Measurements from ENCODE around the gene MRTFA. TPM values are rescaled to one million over a fixed set of nuclear protein-coding genes. Genes with fewer than 3 reads are reported as not detected.

The MRTFA gene
- total RNA-seq, 4 donors from 2014 or later: 32.6 to 173 (median 76.1) TPM

DNA sequence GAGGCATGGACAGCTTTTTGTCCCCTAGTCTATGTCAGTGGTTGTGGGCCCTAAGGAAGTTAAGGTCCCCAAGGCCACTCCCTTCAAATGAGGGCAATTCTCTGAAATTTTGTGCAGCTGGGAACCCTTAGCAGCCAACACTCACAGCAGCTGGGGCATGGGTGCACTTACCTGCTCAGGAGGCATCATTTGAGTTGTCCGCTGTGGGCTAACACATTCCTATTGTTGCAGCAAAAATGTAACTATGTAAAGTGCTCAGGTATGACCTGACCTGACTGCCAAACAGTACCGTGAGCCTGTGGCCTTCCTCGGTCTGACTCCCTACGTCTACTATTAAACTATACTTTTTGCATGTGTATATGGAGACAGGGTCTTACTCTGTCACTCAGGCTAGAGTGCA lies 5.8 kb upstream of the MRTFA start:
- TF ChIP-seq POLR2A (IDR thresholded peaks at IDR 0.05): no peak
- TF ChIP-seq, protein P1, sequence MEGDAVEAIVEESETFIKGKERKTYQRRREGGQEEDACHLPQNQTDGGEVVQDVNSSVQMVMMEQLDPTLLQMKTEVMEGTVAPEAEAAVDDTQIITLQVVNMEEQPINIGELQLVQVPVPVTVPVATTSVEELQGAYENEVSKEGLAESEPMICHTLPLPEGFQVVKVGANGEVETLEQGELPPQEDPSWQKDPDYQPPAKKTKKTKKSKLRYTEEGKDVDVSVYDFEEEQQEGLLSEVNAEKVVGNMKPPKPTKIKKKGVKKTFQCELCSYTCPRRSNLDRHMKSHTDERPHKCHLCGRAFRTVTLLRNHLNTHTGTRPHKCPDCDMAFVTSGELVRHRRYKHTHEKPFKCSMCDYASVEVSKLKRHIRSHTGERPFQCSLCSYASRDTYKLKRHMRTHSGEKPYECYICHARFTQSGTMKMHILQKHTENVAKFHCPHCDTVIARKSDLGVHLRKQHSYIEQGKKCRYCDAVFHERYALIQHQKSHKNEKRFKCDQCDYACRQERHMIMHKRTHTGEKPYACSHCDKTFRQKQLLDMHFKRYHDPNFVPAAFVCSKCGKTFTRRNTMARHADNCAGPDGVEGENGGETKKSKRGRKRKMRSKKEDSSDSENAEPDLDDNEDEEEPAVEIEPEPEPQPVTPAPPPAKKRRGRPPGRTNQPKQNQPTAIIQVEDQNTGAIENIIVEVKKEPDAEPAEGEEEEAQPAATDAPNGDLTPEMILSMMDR (IDR thresholded peaks at IDR 0.05): no peak
- intact Hi-C loops (cut with DNase I; ENCODE audit: low total_unique reads): loop anchor here (10.0 kb wide), 1 partner anchor 118 kb away; no protein-coding TSS in a partner anchor

DNA sequence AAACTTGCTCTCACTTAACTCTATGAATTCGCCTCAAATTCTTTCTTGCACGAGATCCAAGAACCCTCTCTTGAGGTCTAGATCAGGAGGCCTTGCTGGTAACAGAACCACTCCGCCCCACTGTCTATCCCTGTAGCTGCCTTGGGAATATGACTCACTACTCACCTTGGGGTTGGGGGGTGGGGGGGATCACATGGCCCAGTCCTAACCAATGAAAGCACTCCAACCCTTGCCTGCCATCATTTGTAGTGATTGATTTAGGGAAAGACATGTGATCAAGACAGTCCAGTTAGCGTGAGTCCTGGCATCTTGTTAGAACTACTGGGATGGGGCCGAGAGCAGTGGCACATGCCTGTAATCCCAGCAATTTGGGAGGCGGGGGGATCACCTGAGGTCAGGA lies 4.8 kb upstream of the MRTFA start:
- no peak for DNase-seq
- Histone ChIP-seq H3K27me3 (no peaks in the 10 kb centered on the region), H3K4me1 (no peaks in the 10 kb centered on the region), H3K27ac (no peak overlapping the region), H3K9me3 (no peaks in the 10 kb centered on the region), H3K4me3 (no peak overlapping the region), H3K36me3 (no peaks in the 10 kb centered on the region)
- intact Hi-C loops (cut with DNase I; ENCODE audit: low total_unique reads): loop anchor here (10.0 kb wide), 1 partner anchor 116 kb away; no protein-coding TSS in a partner anchor
- TF ChIP-seq, protein P1 (IDR thresholded peaks at IDR 0.05): no peak
- no peak for TF ChIP-seq POLR2A (IDR thresholded peaks at IDR 0.05)

More for the DNA sequence above, 5.8 kb upstream of the MRTFA start:
- H3K4me3 ChIP-seq: no peak overlapping the region
- no peaks in the 10 kb centered on the region for H3K27me3 ChIP-seq
- no peak for DNase-seq
- H3K9me3 ChIP-seq: no peaks in the 10 kb centered on the region
- H3K36me3 ChIP-seq: no peaks in the 10 kb centered on the region
- no peaks in the 10 kb centered on the region for H3K4me1 ChIP-seq
- no peak overlapping the region for H3K27ac ChIP-seq

DNA sequence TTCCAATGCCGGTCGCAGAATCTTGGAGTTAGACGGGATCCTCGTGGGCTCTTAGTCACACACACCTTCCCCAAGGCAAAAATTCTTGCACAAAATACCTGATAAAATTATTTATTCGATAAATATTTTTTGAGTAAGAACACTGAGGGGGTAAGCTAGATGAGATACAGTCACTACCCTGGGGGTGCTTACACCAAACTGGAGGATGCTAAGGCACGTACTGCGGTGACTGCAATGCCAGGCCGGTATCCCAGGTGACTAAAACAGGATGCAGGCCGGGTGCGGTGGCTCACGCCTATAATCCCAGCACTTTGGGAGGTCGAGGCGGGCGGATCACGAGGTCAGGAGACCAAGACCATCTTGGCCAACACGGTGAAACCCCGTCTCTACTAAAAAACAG lies 1.7 kb upstream of the MRTFA start:
- intact Hi-C loops (cut with DNase I; ENCODE audit: low total_unique reads): no loop called here
- no peaks in the 10 kb centered on the region for H3K27me3 ChIP-seq
- DNase-seq: no peak

DNA sequence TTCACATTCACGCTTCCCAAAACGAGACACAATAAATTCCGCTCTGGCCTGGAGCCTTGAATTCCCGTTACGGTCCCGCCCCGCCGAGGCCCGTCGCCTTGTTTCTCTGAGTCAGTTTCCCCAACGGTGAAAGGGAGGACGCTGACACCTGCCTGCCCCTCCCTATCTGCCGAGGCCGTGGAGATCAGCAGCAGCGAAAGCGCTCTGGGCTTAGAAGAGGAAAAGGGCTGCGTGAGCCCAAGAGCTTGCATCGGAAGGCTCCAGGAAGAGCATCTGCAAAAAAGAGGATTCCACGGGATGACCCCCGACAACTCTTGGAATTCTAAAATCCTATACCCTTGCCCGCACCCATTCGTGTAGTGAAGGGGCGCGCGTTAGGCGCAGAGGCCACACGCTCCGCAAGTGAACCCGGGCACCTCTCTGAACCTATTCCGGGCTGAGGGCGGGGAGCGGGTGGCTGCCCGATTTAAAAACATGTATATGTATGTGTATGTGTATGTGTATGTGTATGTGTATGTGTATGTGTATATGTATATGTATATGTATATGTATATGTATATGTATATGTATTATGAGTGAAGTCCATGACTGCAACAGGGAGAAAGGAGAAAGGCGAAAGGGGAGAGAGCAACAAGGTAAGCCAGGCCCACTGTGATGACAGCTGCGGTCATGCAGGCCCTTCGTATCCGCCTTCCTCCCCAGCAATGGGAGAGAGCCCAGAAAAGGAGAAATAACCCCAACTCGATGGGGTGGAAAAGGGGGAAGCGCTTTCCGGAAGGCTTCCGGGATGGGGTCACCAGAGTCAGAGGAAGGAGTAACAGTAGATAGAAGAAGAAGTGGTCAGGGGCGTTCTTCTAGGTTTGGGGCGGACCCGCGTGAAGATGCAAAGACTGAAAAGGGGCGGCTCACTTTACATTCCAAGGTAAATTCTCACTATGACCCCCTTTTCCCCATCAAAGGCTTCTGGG lies 948 bp upstream of the MRTFA start:
- Histone ChIP-seq H3K9me3 (no peaks in the 10 kb centered on the region), H3K4me3 (peak overlapping the region; percentile 63 to 66), H3K27me3 (no peaks in the 10 kb centered on the region), H3K36me3 (no peaks in the 10 kb centered on the region), H3K4me1 (peaks cover 0 to 4% of the 10 kb centered on the region in 2 donors), H3K27ac (peak overlapping the region; percentile 89 to 94)
- intact Hi-C loops (cut with DNase I; ENCODE audit: low total_unique reads): no loop called here
- no peak for TF ChIP-seq POLR2A (IDR thresholded peaks at IDR 0.05)
- TF ChIP-seq, protein P1 (IDR thresholded peaks at IDR 0.05): no peak
- DNase-seq: no peak

More for the DNA sequence above, 1.7 kb upstream of the MRTFA start:
- TF ChIP-seq POLR2A (IDR thresholded peaks at IDR 0.05): no peak
- TF ChIP-seq, protein P1 (IDR thresholded peaks at IDR 0.05): no peak
- Histone ChIP-seq H3K4me1 (peaks cover 0 to 4% of the 10 kb centered on the region in 2 donors), H3K9me3 (no peaks in the 10 kb centered on the region), H3K36me3 (no peaks in the 10 kb centered on the region), H3K27ac (no peak overlapping the region), H3K4me3 (no peak overlapping the region)

DNA sequence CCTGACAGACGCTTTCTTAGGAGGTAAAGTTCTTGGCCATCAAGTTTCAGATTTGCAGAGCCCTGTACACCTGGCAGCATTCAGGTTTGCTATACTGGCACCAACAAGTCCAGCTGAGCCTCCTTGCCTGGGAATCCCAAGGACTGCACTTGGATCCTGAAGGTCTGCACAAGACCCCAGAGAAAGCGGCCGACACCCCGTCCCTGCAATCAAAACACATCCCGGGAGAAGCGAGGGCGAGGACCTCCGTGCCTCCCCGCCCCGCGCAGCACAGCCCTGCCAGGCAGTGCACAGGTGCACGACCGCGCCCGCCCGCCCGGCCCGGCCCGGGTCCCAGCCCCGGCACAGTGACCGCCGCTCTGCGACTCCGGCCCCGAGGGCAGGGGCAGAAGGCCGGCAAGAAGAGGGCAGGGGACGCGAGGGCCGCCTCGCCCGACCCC lies 559 bp downstream of the MRTFA start:
- H3K27me3 ChIP-seq: no peaks in the 10 kb centered on the region
- H3K27ac ChIP-seq: peak overlapping the region; percentile 81 to 96
- peak overlapping the region; percentile 53 to 99 for H3K4me3 ChIP-seq
- TF ChIP-seq, protein P1 (IDR thresholded peaks at IDR 0.05): no peak
- TF ChIP-seq POLR2A (IDR thresholded peaks at IDR 0.05): no peak
- H3K4me1 ChIP-seq: peaks cover 0 to 4% of the 10 kb centered on the region in 2 donors
- intact Hi-C loops (cut with DNase I; ENCODE audit: low total_unique reads): no loop called here
- H3K36me3 ChIP-seq: no peaks in the 10 kb centered on the region
- no peaks in the 10 kb centered on the region for H3K9me3 ChIP-seq
- peak in 1 of 2 donors; percentile 28 for DNase-seq

Measured in uterus (tissue), 4 donors.